CD14-positive monocyte (primary cell): ENCODE results near the gene ZSWIM5. TPM values are rescaled to one million over a fixed set of nuclear protein-coding genes. Genes with fewer than 3 reads are reported as not detected.
A peak's percentile ranks its signal among the peaks of the same experiment; 100 is the strongest.
"Not testable (repeated sequence)": the region's sequence is repeated elsewhere in the genome, so short reads cannot be mapped to it uniquely, and the experiment has no call there.

Experiments
- DNase-seq, 3 donors: peaks; one replicate each; pipeline ENCODE4 v3.0.0-alpha.2; 2011 to 2022
- H2AFZ ChIP-seq: 2 replicates; pipeline ENCODE4 v1.6.0; 2012; ENCODE audit warnings: mild to moderate bottlenecking, low read depth, low read length, inconsistent platforms; ENCODE audit not compliant: insufficient read depth, poor library complexity, severe bottlenecking
- H3K27ac ChIP-seq, 2 donors: 1 replicate in 1 of 2; 2 replicates in 1 of 2; pipeline ENCODE4 v1.5.1; 2012 to 2013; ENCODE audit warnings: low read length in 2 of 2, control low read depth in 1 of 2, inconsistent platforms in 1 of 2, low read depth in 1 of 2, mild to moderate bottlenecking in 1 of 2
- H3K27me3 ChIP-seq, 2 donors: one replicate each; pipeline versions ENCODE4 v1.6.0 to v1.6.1; 2011 to 2013; ENCODE audit warnings: low read length in 2 of 2; ENCODE audit not compliant: control insufficient read depth in 2 of 2, insufficient read depth in 2 of 2
- H3K36me3 ChIP-seq, 2 donors: replicated peaks in 1 of 2; 1 replicate in 1 of 2; 2 replicates in 1 of 2; pipeline versions ENCODE4 v1.5.1 to v1.6.1; 2012 to 2013; ENCODE audit warnings: low read length in 2 of 2, control low read depth in 1 of 2, inconsistent platforms in 1 of 2, mild to moderate bottlenecking in 1 of 2; ENCODE audit not compliant: insufficient read depth in 2 of 2, control insufficient read depth in 1 of 2
- H3K4me1 ChIP-seq, 2 donors: 1 replicate in 1 of 2; 2 replicates in 1 of 2; pipeline versions ENCODE4 v1.5.1 to v1.6.1; 2012 to 2013; ENCODE audit warnings: low read length in 2 of 2, control low read depth in 1 of 2, inconsistent platforms in 1 of 2, mild to moderate bottlenecking in 1 of 2, moderate library complexity in 1 of 2; ENCODE audit not compliant: insufficient read depth in 2 of 2, control insufficient read depth in 1 of 2
- H3K4me2 ChIP-seq: replicated peaks from 2 replicates; pipeline ENCODE3; 2012; ENCODE audit warnings: low read length, moderate library complexity, mild to moderate bottlenecking; ENCODE audit not compliant: poor library complexity, severe bottlenecking; ENCODE audit errors: extremely low read depth
- H3K4me3 ChIP-seq, 3 experiments: fragments of 200-600 bp in 1 of 3; sonication (generic) in 1 of 3; replicated peaks in 1 of 3; 1 replicate in 2 of 3; 2 replicates in 1 of 3; pipeline ENCODE4 v1.5.1; 2011 to 2013; ENCODE audit warnings: low read length in 3 of 3, mild to moderate bottlenecking in 3 of 3, control low read depth in 2 of 3, low read depth in 2 of 3, inconsistent platforms in 1 of 3, moderate library complexity in 1 of 3
- H3K79me2 ChIP-seq: 2 replicates; pipeline ENCODE4 v1.6.0; 2012; ENCODE audit warnings: mild to moderate bottlenecking, control low read depth, inconsistent platforms, low read length, moderate library complexity; ENCODE audit not compliant: insufficient read depth
- H3K9ac ChIP-seq: 2 replicates; pipeline ENCODE4 v1.6.0; 2017; ENCODE audit warnings: low read length, mild to moderate bottlenecking; ENCODE audit not compliant: insufficient read depth, poor library complexity, severe bottlenecking
- H3K9me3 ChIP-seq, 2 donors: replicated peaks in 1 of 2; 1 replicate in 1 of 2; 2 replicates in 1 of 2; pipeline versions ENCODE4 v1.5.1 to v1.6.1; 2012 to 2013; ENCODE audit warnings: low read length in 2 of 2, control low read depth in 1 of 2; ENCODE audit not compliant: control insufficient read depth in 1 of 2, insufficient read depth in 1 of 2
- H4K20me1 ChIP-seq: 2 replicates; pipeline ENCODE4 v1.6.0; 2012; ENCODE audit warnings: mild to moderate bottlenecking, low read length, control low read depth, moderate library complexity; ENCODE audit not compliant: insufficient read depth
- H3K27ac Mint-ChIP-seq, 7 donors: one replicate each; pipeline ENCODE4 v1.8.0; 2020; ENCODE audit warnings: mild to moderate bottlenecking in 7 of 7, mixed read lengths in 7 of 7, moderate library complexity in 6 of 7, inconsistent platforms in 2 of 7
- H3K27me3 Mint-ChIP-seq, 3 donors: one replicate each; pipeline ENCODE4 v1.8.0; 2021 to 2022; ENCODE audit warnings: low read depth in 3 of 3, mild to moderate bottlenecking in 3 of 3, mixed read lengths in 3 of 3, moderate library complexity in 3 of 3, inconsistent platforms in 1 of 3
- H3K36me3 Mint-ChIP-seq, 2 donors: one replicate each; pipeline ENCODE4 v1.8.0; 2020; ENCODE audit warnings: mixed read lengths in 2 of 2, inconsistent platforms in 1 of 2, mild to moderate bottlenecking in 1 of 2
- H3K4me1 Mint-ChIP-seq: one replicate; pipeline ENCODE4 v1.8.0; 2020; ENCODE audit warnings: mild to moderate bottlenecking, mixed read lengths
- H3K4me3 Mint-ChIP-seq, 2 donors: one replicate each; pipeline ENCODE4 v1.8.0; 2020; ENCODE audit warnings: mild to moderate bottlenecking in 2 of 2, mixed read lengths in 2 of 2, moderate library complexity in 1 of 2
- H3K9me3 Mint-ChIP-seq, 7 donors: one replicate each; pipeline ENCODE4 v1.8.0; 2020 to 2022; ENCODE audit warnings: mixed read lengths in 7 of 7, mild to moderate bottlenecking in 6 of 7, moderate library complexity in 6 of 7, inconsistent platforms in 2 of 7
- WGBS: methylation state at CpG from one replicate; pipeline ENCODE4 v1.1.5; 2013; ENCODE audit warnings: missing lambda C conversion rate; ENCODE audit not compliant: insufficient coverage; 5-methylcytosine and 5-hydroxymethylcytosine counted together
- intact Hi-C, 2 donors: fragments of 100-400 bp; cut with micrococcal nuclease; formaldehyde crosslinking; loops; one replicate each; pipeline versions ENCODE4 v1.15.0 to v1.15.1; 2023
- polyA plus RNA-seq, 3 donors: library from polyadenylated mRNA; depleted of rRNA in 1 of 3; unstranded in 2 of 3; stranded (reverse) in 1 of 3; fragments of 300-500 nt in 2 of 3; fragments of >200 nt in 1 of 3; fragmentation: Illumina TruSeq in 2 of 3; gene quantifications; 1 replicate in 2 of 3; 2 replicates in 1 of 3; pipeline ENCODE4 v1.2.3, GENCODE V29; 2012 to 2021
- TF ChIP-seq, protein P1 (sequence below): fragments of 200-600 bp; IDR thresholded peaks from one replicate; pipeline ENCODE4 v1.8.0; 2022; ENCODE audit warnings: antibody characterized with exemption, mild to moderate bottlenecking

ZSWIM5 gene
- polyA plus RNA-seq, 3 donors = not detected

DNA sequence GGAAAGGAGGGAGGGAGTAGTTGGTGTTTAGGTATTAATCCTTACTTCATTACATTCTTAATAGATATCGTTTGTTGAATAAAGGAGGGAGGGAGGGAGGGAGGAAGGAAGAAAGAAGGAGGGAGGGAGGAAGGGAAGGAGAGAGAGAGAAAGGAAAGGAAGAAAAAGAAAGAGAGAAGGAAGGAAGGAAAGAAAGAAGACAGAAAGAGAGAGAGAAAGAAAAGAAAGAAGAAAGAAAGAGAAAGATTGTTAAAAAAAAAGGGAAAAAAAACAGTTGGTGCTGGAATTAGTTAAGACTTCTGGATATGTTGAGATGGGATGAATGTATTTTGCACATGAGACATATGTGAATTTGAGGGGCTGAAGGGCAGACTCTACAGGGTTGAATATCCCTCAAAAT lies 44.1 kb upstream of the ZSWIM5 start:
- TF ChIP-seq, protein P1, sequence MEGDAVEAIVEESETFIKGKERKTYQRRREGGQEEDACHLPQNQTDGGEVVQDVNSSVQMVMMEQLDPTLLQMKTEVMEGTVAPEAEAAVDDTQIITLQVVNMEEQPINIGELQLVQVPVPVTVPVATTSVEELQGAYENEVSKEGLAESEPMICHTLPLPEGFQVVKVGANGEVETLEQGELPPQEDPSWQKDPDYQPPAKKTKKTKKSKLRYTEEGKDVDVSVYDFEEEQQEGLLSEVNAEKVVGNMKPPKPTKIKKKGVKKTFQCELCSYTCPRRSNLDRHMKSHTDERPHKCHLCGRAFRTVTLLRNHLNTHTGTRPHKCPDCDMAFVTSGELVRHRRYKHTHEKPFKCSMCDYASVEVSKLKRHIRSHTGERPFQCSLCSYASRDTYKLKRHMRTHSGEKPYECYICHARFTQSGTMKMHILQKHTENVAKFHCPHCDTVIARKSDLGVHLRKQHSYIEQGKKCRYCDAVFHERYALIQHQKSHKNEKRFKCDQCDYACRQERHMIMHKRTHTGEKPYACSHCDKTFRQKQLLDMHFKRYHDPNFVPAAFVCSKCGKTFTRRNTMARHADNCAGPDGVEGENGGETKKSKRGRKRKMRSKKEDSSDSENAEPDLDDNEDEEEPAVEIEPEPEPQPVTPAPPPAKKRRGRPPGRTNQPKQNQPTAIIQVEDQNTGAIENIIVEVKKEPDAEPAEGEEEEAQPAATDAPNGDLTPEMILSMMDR = no peak
- H3K4me3 Mint-ChIP-seq = no peak overlapping the region
- Histone ChIP-seq H3K27me3 (no peaks in the 10 kb centered on the region), H3K9me3 (peaks cover 0 to 3% of the 10 kb centered on the region in 2 donors), H3K27ac (no peak overlapping the region), H3K4me3 (no peak overlapping the region), H3K4me2 (no peak overlapping the region), H2AFZ (no peak overlapping the region), H3K36me3 (no peaks in the 10 kb centered on the region), H3K79me2 (no peaks in the 10 kb centered on the region), H3K4me1 (no peaks in the 10 kb centered on the region), H3K9ac (no peak overlapping the region), H4K20me1 (no peaks in the 10 kb centered on the region)
- WGBS = no CpG with 5 or more reads among the region's 1 CpG
- no peak for DNase-seq
- no peaks in the 10 kb centered on the region for H3K4me1 Mint-ChIP-seq
- H3K36me3 Mint-ChIP-seq = no peaks in the 10 kb centered on the region
- H3K27me3 Mint-ChIP-seq = peaks cover 1 to 5% (median 2%) of the 10 kb centered on the region in 3 donors
- intact Hi-C loops = no loop called here
- H3K27ac Mint-ChIP-seq = peak overlapping the region in 1 of 7 donors; percentile 31
- peaks cover 8 to 15% (median 10%) of the 10 kb centered on the region in 7 donors for H3K9me3 Mint-ChIP-seq

DNA sequence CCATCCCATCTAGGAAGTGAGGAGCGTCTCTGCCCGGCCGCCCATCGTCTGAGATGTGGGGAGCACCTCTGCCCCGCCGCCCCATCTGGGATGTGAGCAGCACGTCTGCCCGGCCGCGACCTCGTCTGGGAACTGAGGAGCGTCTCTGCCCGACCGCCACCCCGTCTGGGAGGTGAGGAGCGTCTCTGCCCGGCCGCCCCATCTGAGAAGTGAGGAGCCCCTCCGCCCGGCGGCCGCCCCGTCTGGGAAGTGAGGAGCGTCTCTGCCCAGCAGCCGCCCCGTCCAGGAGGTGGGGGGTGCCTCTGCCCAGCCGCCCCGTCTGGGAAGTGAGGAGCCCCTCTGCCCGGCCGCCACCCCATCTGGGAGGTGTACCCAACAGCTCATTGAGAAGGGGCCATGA lies 41.6 kb upstream of the ZSWIM5 start:
- H3K4me1 ChIP-seq, H3K4me1 Mint-ChIP-seq, H3K4me3 Mint-ChIP-seq, H3K27ac Mint-ChIP-seq, intact Hi-C loops, H4K20me1 ChIP-seq, H3K79me2 ChIP-seq, H3K9ac ChIP-seq, H3K27me3 Mint-ChIP-seq, H3K27ac ChIP-seq, H3K4me3 ChIP-seq, H3K36me3 ChIP-seq, H3K4me2 ChIP-seq, H3K27me3 ChIP-seq, H3K36me3 Mint-ChIP-seq, H2AFZ ChIP-seq, H3K9me3 ChIP-seq, DNase-seq: not testable (repeated sequence)
- 95% methylated on average over 16 of the region's 30 CpGs for WGBS
- H3K9me3 Mint-ChIP-seq = peaks cover 8 to 16% (median 11%) of the 10 kb centered on the region in 7 donors
